Amygdala (tissue), 56 donors: Measurements from ENCODE around the gene OVOL1.
"Not testable (repeated sequence)": the region's sequence is repeated elsewhere in the genome, so short reads cannot be mapped to it uniquely, and the experiment has no call there.

Source experiments
- DNase-seq, 56 donors: peaks; one replicate each; lab custom pipeline; 2025; lab: John Stamatoyannopoulos, UW

The OVOL1 gene

GRCh38 chr11:65810046-65810868 is 23.4 kb downstream of the OVOL1 start:
- no peak for DNase-seq

DNA sequence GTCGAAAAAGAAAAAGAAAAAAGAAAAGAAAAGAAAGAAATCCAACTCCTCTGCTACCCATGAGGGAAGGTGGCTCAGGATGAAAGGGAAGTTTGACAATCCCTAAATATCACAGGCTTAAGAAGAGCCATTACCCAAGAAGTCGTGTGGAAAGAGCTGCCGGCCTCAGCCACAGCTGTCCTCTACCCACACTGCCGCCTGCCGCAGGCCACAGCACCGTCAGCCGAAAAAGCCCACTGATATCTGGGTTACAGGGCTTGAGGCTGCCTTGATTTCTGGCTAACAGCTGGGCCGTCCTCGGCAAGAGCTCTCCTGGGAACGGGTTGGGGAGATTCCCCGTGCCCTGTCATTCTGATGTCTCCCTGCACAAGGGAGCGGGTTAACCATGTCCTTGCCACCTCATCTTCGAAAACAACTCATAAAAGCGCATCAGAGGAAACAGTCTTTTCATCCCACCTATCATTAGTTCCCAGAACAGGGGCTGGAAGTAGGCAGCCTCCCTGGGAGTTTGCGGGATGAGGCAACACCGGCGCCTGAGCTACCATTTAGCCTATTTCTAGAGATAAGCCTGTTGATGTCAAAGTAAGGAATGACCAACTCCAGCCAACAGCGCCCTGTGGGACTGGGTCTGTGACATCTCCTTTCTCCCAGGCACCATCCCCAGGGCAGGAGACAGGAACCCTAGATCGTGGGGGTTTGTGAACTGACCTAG is 25.1 kb downstream of the OVOL1 start:
- DNase-seq = no peak

- DNase-seq = peak in 7 of 56 donors; percentile 10 to 31 (median 13)
Observed at GRCh38 chr11:65814131-65814985, 27.5 kb downstream of the OVOL1 start.

- no peak for DNase-seq
Observed at GRCh38 chr11:65814986-65815565, 28.2 kb downstream of the OVOL1 start.

DNA sequence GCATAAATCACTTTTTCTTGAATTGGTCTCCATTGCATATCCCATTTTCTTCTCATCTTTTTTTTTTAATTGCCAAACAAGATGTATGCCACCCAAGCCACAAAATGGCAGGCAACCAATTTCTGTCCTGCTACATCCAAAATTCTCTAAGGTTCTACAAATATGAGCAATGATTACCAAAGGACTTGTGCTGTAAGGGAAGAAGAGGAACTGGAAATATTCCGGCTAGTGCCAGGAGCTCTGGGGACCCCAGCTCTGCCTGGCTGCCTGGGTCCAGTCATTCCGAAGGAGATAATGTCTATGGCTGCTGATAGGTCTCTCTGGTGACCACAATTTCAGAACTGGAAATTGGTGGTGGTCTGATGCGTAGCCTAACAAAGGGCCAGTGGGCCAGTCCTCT is 29.8 kb downstream of the OVOL1 start:
- no peak for DNase-seq

DNA sequence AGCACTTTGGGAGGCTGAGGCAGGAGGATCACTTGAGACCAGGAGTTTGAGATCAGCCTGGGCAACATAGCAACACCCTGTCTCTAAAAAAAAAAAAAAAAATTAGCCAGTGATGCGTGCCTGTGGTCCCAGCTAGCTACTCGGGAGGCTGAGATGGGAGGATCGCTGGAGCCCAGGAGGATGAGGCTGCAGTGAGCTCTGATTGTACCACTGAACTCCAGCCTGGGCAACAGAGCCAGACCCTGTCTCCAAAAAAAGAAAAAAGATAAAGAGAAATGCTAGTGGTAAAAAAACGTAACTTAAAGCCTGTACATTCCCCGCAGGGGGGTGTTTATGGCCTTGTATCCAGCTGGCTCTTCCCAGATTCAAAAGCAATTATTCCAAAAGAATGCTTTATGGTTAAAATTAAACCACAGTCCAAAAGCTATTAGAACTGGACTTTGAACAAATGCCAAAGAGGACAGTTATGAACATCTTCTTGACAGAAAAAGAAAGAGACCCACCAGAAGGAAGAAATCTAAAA is 30.5 kb downstream of the OVOL1 start:
- DNase-seq = no peak

DNA sequence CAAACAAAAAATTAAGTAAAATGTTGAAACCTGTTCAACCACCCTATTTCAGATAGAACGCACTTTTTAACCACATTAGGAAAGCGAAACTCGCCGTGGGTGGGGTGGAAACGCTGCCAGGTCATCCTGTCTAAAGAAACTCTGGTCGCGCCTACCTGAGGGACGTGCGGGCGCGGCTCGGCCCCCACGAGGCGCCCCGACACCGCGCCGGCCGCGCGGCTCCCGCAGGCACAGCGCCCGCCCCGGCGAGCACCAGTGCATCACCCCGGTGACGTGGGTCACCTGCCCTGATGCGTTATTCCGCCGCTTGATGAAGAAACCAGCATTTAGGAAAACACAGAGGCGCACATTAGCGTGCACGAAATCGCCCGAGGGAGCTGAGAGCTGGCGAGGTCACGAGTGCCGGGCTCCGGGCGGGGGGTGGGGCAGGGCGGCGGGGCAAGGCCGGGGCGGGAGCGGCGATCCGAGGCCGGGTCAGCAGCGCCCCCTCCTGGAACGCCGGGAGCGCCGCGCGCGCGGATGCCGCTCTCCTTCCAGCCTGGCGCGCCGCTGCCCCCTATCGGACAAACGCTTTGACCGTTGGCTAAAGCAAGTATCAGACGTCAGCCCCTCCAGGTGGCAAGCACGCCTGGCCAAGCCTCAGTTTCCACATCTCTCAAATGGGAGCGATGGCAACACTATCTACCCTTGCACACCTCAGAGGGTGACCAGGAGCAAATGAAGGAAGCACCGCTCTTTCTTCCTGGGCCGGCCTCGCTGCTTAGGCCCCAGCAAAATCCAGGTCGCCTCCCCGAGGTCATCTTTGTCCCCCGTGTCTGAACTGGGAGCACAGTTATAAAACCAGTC is 31.2 kb downstream of the OVOL1 start:
- peak; percentile 27 to 97 (median 82) for DNase-seq

DNA sequence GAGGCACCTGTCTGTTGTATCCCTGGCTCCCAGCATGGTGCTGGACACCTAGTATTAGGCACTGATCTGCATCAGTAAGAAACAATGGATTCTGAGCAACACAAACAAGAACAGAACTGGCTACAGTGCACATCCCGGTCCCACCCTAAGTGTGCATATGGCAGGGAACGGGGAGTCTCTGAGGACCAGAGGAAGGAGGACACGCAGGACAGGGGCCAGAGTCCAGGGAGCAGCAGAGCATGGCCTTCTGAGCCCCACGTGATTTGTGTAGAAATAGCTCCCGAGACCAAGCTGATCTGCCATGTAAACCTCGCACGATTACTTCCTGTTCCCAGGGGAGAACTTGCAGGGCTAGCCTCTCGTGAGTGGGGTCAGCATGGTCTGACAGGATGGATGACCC is 34.2 kb downstream of the OVOL1 start:
- DNase-seq = no peak

DNA sequence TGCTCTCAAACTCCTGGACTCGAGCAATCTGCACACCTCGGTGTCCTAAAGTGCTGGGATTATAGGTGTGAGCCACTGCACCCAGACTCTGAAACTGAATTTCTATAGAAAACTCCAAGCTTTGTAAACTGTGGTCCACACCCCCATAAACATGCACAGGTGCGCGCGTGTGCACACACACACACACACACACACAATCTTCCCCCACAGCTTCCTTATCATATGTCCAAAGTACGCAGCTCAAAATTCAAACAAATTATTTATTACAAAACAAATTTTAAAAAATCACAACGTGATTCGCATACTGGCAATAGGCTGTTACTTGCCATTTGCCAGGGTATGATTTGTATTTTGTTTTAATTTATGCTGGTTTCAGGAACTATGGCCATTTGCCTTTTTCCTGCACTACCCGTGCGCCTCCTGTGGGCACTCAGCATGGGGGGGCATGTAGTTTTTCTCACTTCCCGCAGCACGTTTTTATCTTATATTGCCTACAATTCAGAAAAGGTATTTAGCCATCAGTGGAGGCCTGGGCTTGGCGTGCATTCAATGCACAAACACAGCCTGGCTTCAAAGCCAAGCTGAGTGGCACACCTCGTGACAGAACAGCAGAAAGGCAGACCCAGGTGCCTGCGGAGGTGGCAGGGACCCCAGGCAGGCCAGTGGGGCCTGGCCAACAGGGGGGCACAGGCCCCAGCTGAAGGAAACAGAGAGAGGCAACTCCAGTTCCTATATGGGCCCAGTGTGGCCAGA is 36.1 kb downstream of the OVOL1 start:
- no peak for DNase-seq

DNA sequence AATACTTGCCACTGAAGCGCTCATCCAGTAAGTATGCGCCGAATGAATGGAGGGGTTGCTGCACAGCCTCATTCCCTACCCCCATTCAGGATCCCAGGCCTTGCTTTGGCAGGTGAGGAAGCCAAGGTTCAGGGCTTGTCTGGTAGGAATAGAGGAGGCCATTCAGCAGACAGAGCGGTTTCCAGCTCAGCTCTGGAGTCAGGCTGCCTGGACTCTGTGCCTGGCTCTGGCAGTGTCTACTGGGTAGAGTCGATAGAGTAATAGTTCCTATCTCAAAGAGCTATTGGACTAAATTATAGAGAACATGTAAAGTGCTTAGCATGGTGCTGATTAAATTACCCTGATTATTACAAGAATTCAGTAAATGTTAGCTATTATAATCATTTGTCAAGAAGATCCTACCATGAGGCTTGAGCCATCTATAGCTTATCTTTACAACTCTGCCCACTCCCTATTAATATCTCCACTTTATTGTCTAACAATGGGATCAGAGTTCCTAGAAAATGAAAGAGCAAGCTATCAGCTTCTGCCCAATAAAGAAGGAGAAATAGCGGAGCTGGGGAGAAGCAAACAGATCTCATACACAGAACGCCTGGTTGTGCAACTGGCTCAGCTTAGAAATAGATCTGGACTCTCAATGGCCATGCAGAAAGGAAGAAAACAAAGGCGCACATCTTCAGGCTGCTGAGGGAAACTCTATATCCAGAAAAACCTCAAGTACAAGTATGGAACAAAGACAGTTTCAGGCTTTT is 40.3 kb downstream of the OVOL1 start:
- DNase-seq = no peak

DNA sequence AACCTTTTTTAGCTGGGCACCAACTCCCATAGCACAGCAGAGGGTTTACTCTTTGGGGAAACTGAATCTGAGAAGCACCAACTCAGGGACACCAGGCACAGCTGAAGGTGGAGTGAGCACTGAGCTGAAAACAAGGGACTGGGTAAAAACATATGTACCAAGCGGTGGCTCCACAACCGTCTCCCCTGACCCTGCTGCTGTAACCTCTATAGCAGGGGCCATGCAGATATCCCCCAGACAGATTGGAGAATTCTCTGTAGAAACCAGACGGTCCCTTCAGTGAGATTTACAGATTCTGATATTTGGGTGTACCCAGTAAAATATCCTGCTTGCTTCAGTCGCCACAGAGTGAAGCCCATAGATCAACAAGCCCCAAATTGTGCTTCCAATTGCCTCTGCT is 42.6 kb downstream of the OVOL1 start:
- DNase-seq = no peak

- DNase-seq = not testable (repeated sequence)
Observed at GRCh38 chr11:65832231-65832630, 45.4 kb downstream of the OVOL1 start.

DNA sequence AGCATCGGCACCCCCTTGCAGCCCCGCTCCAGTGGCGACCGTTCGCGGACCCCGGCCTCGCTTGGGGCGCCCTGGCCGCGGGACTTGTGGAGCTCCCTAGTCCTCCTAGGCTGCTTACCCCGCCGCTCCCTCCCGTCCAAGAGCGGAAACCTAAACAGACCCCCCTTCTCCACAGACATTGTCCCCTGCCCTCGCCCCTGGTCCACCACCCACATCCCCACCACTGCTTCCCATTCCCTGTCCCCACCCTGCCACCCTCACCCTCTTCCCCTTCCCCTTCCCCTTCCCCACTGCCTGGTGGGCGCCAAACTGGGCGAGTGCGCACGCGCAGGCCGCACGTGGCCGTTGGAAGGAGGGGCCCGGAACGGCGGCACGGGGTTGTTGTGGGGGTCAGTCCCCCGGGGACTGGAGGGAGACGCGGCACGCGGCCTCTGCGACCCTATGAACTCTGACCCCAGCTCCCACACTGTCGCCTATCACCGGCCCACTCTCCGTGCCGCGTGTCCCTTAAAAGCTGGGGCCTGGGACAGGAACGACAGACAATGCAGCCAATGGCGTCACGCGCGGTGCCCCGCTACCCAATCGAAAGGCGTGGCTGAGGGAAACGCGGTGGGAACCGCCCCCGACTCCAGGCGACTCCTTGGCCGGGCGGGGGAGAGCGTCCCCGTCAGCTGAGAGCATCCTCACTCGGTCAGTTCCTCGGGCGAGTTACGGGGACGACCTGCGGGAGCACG is 46.6 kb downstream of the OVOL1 start, which contains the start of gene SNX32:
Gene SNX32 (plus strand): TSS at position 667 of the 734 bp plus-strand sequence. CDS start 103 bp downstream, outside the sequence.
- peak; percentile 58 to 98 (median 91) for DNase-seq

GRCh38 chr11:65834202-65834601 is 47.3 kb downstream of the OVOL1 start:
- DNase-seq = no peak

DNA sequence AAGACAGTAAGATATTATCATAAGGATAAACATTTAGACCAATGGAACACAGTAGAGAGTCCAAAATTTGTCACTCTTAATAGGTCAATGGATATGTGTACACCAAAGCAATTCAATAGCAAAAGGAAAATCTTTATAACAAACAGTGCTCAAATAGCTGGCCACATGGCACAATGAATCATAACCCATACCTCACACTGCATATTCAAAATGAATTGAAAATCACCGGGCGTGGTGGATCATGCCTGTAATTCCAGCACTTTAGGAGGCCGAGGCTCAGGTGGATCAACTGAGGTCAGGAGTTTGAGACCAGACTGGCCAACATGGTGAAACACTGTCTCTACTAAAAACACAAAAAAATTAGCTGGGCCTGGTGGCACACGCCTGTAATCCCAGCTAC is 55.3 kb downstream of the OVOL1 start:
- no peak for DNase-seq

- DNase-seq = no peak
Observed at GRCh38 chr11:65843811-65844210, 56.9 kb downstream of the OVOL1 start.

GRCh38 chr11:65844231-65844872 is 57.5 kb downstream of the OVOL1 start:
- DNase-seq = no peak
